Measurements from ENCODE around the gene HOXC4. TPM values are rescaled to one million over a fixed set of nuclear protein-coding genes. Genes with fewer than 3 reads are reported as not detected.

Gene HOXC4
- total and polyA plus RNA-seq, 10 of the 15 experiments (the other 5 are each of a cell fraction or from before 2014, with no cell fraction given): 1.0 to 11.4 (median 4.2) TPM

DNA sequence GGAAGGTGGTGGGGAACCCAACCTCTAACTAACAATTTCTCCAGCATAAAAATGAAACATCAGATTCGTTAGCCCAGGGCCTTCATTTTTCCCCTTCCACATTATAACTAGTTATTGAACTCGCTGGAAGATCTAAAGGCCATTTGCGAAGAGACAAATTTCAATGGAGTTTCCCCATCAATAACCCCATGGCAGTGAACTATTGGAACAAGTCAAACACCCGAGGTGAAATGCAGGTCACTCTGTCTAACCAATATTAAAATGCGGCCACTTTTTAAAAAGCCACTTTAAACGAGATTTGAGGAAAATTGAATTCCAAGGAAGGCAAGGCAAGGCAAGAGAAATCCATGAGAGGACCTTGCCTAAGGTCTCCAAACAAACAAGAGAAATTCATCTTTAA, 4.5 kb upstream of the HOXC4 start:
- no TSS peak for BruUV-seq (replicated peaks)
- Histone ChIP-seq H2AFZ (ENCODE audit: control insufficient read depth, low read depth, low read length) (no peak overlapping the region), H3K36me3 (ENCODE audit: control insufficient read depth in 2 of 2, insufficient read depth in 2 of 2, low read length in 1 of 2) (no peaks in the 10 kb centered on the region), H3K4me1 (ENCODE audit: control insufficient read depth, insufficient read depth, low read length) (peaks cover 22% of the 10 kb centered on the region), H3K79me2 (ENCODE audit: control insufficient read depth, insufficient read depth, low read length) (peaks cover 6% of the 10 kb centered on the region), H3K27me3 (replicated peaks in 1 of 2; ENCODE audit: control insufficient read depth in 2 of 2, insufficient read depth in 2 of 2, low read length in 1 of 2) (peaks cover 4 to 6% of the 10 kb centered on the region in 2 experiments; a peak in 3 of 4 replicates), H3K9me3 (replicated peaks; ENCODE audit: control insufficient read depth, insufficient read depth, low read length) (no peaks in the 10 kb centered on the region), H3K9ac (ENCODE audit: control insufficient read depth, insufficient read depth, low read length) (no peak overlapping the region), H3K4me3 (no peak overlapping the region), H3K4me2 (ENCODE audit: control insufficient read depth, insufficient read depth) (no peak overlapping the region), H3K27ac (ENCODE audit: control insufficient read depth, insufficient read depth) (no peak overlapping the region), H4K20me1 (ENCODE audit: control insufficient read depth, insufficient read depth) (no peaks in the 10 kb centered on the region)
- intact Hi-C loops (cut with micrococcal nuclease; ENCODE audit: unreplicated experiment): no loop called here
- SMC1A ChIA-PET (ENCODE audit: uncharacterized antibody, unreplicated experiment): interaction anchor here (0.7 kb wide), 1 partner anchor 22 kb away, joined by 3 read pairs; no protein-coding TSS in a partner anchor
- no peak for FAIRE-seq
- CTCF ChIA-PET: no interaction called here
- RAD21 ChIA-PET (ENCODE audit: unreplicated experiment): interaction anchor here (0.8 kb wide), 1 partner anchor 14 kb away, joined by 3 read pairs; no protein-coding TSS in a partner anchor
- ATAC-seq: no peak
- in situ Hi-C loops (cut with MboI): no loop called here
- TF ChIP-seq SRF (IDR thresholded peaks at IDR 0.05; ENCODE audit: low read depth in 2 of 2, low read length in 2 of 2) (no peak), NFIC (IDR thresholded peaks at IDR 0.05; ENCODE audit: low read depth, low read length) (no peak), GABPA (IDR thresholded peaks at IDR 0.05; ENCODE audit: low read depth) (no peak), MEF2A (IDR thresholded peaks at IDR 0.05; ENCODE audit: insufficient read depth, low read depth, low read length) (no peak), JUND (IDR thresholded peaks at IDR 0.05; ENCODE audit: low read depth, low read length) (no peak)
- TF ChIP-seq, protein P1, sequence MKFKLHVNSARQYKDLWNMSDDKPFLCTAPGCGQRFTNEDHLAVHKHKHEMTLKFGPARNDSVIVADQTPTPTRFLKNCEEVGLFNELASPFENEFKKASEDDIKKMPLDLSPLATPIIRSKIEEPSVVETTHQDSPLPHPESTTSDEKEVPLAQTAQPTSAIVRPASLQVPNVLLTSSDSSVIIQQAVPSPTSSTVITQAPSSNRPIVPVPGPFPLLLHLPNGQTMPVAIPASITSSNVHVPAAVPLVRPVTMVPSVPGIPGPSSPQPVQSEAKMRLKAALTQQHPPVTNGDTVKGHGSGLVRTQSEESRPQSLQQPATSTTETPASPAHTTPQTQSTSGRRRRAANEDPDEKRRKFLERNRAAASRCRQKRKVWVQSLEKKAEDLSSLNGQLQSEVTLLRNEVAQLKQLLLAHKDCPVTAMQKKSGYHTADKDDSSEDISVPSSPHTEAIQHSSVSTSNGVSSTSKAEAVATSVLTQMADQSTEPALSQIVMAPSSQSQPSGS (IDR thresholded peaks at IDR 0.05; ENCODE audit: low read length): no peak
- 59% methylated on average over 6 of the region's 6 CpGs for WGBS (ENCODE audit: insufficient coverage, insufficient replicate concordance, low lambda C conversion rate, missing lambda C conversion rate)
- POLR2A ChIA-PET: no interaction called here
- DNase-seq (ENCODE audit: low read depth, low spot score): no peak

All from GM12878 (cell line).